HG02981 (cell line): ENCODE data around the gene ZFAND2A.
"Not testable (repeated sequence)": the region's sequence is repeated elsewhere in the genome, so short reads cannot be mapped to it uniquely, and the experiment has no call there.

Source experiments
- ATAC-seq: cut with Tn5 transposase; IDR thresholded peaks from one replicate; pipeline ENCODE4 v1.9.1; 2021; ENCODE audit warnings: mild to moderate bottlenecking, moderate library complexity; ENCODE audit not compliant: unreplicated experiment

The ZFAND2A gene

GRCh38 chr7:1127001-1127400 lies 33.0 kb downstream of the ZFAND2A start:
- ATAC-seq = no peak

DNA sequence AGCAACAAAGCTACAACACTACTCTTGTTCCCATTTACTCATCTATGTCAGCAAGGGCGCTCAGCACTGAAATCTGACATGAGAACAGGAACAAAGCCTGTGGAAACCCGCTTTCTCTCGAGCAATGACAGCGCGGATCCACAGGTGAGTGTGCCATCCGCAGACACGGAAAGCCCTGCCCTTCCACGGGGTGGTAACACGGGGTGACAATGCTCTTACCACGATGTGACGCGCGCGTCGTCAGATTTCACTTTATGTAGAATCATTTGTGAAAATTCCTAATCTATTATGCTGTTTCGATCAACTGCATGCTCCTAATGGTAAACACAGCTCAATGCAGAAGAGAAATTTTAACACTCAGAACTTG lies 34.4 kb downstream of the ZFAND2A start:
- no peak for ATAC-seq

DNA sequence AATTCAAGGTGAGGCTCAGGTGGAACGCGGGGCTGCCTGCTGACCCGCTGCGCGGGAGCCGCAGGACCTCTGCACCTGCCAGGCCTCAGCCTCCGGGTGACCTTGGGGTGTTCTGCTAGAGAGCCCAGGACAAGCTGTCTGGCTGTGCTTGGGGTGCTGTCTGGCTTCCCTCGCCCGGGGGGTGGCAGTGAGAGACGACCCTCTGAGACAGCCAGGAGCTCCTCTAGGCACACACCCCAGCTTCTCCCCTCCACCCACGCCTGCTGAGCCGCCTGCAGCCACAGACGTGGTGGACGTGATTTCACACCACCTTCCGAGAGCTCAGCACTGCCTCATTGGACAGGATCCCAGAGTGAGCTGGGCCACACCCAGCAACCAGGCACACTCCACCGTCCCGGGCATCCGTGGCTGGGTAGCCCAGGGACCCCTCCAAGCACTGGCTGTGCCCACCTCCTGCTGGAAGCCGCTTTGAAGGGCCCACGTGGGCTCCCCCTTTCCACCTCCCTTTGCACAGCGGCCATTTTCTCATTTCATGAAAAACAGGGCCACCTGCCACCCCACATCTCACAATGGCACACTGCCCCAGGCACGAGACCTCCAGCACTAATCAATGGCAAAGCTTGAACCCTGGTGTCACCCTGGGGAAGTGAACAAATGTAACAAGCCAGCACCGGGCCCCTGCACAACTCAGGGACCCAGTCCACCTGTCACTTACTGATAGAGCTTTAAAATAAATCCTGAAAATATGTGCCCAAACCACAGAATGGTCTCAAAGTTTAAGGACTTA lies 35.0 kb downstream of the ZFAND2A start:
- ATAC-seq = no peak

DNA sequence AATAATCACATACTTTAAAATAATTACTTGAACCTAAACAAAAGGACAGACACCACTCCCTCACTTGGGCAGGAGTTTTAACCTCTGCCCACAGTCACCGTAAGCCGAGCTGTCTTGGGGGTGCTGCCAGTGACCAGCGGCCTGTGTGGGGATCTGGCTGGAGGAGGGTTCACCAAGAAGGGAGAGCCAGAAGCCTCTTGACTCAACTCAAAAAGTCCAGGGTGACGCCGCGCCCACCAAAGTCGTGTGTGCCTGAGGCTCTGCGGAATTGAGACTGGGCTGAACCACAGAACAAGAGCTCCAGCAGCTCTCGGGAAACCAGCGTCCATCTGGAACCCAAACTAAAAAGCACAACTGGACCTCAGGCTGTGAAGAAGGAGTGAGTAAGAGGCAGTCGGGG lies 35.8 kb downstream of the ZFAND2A start:
- no peak for ATAC-seq

DNA sequence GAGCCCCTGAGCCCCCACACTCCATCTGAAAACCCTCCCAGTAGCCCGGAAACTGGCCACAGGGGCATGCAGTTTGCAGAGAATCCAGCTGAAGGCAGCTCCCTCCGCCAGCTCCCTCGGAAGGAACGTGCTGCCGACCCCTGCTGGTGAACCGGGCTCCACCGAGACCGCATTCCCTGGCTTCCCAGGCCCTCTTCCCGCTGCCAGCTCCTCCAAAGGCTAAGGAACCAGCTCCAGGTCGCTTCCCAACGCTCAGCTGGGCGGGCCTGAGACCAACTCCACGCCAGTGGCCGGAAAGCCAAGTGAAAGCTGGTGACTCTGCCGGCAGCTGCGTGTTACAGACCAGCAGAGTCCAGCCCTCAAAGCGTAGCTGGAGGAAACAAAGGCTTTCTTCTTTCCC lies 36.3 kb downstream of the ZFAND2A start:
- no peak for ATAC-seq

GRCh38 chr7:1122832-1123501 lies 37.0 kb downstream of the ZFAND2A start:
- no peak for ATAC-seq

DNA sequence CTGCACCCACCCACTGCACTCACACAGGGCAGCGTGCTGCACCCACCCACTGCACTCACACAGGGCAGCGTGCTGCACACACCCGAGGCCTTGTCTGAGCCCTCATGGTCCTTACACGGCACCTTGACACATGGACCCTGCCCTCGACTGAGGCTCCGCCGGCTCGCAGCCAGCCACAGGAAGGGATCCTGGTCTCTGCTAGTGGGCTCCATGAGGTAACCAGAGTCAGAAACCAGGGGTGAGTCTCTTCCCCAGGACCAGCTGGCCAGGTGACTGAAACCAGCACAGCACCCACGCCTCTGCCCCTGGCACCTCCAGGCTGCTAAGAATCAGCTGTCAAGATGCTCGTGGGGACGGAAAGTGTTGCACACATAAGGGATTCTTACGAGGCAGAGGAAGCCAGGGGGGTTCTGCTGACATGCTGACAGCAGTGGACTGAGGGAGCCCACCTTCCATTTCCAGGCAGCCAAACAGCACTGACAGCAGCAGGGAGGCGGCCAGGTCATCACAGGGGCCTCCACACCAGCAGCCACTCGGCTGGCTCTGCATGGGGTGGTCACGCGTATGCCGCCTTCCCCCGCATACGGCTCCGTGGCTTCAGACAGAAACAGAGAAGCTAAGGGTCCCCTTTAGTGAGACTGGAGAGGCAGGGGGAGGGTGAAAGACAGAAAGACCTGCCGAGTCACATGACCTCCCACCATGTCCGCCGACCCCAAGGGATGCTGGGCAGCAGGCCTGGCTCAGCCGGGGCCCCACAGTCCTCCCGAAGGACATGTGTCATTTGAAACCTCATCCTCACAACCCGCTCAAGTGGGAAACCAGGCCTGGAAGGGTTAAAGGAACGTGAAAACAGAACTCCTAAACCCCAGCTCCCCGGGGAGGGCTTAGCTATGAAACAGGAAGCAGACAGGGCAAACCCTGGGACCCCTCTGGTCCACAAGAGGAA lies 37.8 kb downstream of the ZFAND2A start:
- ATAC-seq = no peak

DNA sequence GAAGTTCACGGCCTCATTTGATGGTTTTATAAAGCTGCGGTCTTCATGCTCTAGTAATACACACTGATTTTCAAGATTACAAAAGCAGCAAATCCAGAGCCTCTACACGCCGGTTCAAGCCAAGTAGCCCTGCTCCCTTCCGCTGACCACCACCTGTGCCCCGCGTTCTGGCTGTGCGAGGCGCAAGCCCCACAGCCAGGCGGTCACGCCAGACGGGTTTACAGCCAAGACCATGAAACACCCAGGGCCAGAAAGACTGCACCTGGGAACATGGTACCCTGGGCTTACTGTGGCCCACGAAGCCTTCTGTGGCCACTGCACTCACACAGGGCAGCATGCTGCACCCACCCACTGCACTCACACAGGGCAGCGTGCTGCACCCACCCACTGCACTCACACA lies 38.5 kb downstream of the ZFAND2A start:
- ATAC-seq = no peak

DNA sequence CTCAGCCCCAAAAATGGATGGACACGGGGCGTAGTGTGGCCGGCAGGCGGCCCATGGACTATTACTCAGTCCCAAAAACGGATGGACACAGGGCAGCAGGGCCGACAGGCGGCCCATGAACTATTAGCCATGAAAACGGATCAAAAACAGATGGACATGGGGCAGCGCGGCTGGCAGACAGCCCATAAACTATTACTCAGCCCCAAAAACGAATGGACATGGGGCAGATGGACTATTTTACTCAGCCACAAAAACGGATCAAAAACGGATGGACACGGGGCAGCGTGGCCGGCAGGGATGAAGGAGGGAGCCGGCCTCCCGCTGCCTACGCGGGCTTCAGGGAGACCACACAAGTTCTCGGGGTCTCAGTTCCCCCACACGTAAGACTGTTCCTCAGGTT lies 39.2 kb downstream of the ZFAND2A start:
- no peak for ATAC-seq

- no peak for ATAC-seq
Observed at GRCh38 chr7:1119201-1119600, 40.8 kb downstream of the ZFAND2A start.

DNA sequence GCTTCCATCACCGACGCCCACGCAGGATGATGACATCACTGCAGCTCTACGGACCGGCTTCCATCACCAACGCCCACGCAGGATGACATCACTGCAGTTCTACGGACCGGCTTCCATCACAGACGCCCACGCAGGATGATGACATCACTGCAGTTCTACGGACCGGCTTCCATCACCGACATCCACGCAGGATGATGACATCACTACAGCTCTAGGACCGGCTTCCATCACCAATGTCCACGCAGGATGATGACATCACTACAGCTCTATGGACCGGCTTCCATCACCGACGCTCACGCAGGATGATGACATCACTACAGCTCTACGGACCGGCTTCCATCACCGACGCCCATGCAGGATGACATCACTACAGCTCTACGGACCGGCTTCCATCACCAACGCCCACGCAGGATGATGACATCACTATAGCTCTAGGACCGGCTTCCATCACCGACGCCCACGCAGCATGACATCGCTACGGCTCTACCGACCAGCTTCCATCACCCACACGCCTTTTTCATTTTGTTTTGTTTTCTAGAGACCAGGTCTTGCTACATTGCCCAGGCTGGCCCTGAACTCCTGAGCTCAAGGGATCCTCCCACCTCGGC lies 42.6 kb downstream of the ZFAND2A start:
- no peak for ATAC-seq

DNA sequence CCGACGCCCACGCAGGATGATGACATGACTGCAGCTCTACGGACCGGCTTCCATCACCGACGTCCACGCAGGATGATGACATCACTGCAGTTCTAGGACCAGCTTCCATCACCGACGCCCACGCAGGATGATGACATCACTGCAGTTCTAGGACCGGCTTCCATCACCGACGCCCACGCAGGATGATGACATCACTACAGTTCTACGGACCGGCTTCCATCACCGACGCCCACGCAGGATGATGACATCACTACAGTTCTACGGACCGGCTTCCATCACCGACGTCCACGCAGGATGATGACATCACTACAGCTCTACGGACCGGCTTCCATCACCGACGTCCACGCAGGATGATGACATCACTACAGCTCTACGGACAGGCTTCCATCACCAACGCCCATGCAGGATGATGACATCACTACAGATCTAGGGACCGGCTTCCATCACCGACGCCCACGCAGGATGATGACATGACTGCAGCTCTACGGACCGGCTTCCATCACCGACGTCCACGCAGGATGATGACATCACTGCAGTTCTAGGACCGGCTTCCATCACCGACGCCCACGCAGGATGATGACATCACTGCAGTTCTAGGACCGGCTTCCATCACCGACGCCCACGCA lies 43.5 kb downstream of the ZFAND2A start:
- ATAC-seq = not testable (repeated sequence)

GRCh38 chr7:1115171-1116045 lies 44.6 kb downstream of the ZFAND2A start:
- ATAC-seq = not testable (repeated sequence)

DNA sequence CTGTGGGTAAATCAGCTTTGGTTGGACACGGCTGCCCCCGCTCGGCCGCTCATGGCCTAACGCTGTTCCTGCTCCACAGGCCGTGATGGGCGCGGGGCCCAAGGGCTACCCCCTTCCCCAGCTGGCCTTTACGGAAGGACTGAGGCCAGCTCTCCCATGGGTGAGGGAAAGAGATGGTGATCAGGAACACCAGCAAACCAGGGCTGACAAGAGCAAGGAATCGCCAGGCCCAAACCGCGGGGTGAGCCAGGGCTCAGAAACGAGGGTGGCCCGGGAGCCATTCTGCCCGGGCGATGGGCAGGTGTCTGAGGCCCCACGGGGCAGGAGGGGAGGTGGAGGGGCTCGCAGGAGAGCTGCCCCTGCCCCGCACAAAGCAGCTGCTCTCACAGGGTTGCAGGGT lies 45.5 kb downstream of the ZFAND2A start:
- ATAC-seq = no peak

DNA sequence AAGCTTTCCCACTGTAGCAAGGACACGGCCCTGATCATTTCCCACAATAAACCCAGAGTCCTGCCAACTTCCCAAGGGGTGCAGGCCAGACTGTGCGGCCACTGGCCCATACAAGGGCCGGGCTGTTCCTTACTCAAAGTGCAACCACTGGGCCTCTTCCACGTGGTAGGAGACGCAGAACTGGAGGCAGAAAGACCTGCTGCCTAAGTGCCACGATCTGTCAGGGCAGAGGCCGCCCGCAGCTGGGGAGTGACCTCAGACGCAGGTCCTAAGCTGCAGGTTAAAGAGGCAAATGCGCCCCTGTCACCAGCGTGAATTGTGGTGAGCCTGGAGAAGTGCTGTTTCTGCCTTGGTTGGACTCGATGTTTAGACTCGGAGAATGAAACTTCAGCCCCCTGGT lies 45.9 kb downstream of the ZFAND2A start:
- ATAC-seq = no peak

GRCh38 chr7:1113548-1113885 lies 46.5 kb downstream of the ZFAND2A start:
- ATAC-seq = no peak

- no peak for ATAC-seq
Observed at GRCh38 chr7:1112625-1113547, 47.1 kb downstream of the ZFAND2A start.

DNA sequence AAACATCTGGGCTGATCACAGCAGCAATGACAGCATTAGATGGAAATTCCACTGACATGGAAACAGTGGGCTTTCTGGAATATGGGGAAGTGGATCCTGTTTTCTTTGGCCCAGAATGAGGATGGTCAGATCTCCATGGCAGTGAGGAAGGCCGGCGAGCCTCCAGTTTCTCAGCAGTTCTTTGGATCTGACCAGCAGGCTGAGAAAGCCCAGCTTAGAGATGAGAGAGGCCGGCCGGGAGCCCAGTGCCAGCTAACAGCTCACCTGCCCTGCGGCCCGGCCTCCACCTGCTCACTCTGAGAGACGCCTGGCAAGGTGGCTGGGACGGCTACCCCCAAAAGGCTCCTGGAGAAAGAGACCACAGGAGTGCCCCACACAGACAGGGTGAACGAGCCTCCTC lies 47.9 kb downstream of the ZFAND2A start:
- ATAC-seq = no peak

GRCh38 chr7:1111156-1111555 lies 48.8 kb downstream of the ZFAND2A start:
- ATAC-seq = no peak
